ENCODE data around the gene EYA4. TPM values are rescaled to one million over a fixed set of nuclear protein-coding genes. Genes with fewer than 3 reads are reported as not detected.

The EYA4 gene
- total RNA-seq, 1 experiment from 2014 or later, result 0.24 TPM

DNA sequence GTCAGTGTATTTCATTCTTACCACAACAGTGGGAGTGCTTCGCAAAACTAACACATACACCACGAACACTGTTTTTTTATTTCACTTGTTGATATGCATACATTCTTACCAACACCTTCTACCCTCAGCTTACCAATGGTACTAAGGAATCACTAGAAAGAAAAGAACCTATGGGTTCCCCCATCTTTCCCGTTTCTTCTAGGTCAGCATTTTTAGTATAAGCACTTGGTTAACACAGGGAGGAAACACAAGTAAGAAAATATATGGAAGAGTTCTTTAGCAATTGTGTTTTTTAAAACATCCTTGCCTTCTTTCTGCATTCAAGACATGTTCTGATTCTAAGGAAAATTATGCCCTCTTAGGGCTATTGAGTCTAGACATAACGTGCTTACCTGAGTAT, 39.9 kb upstream of the EYA4 start (continued):
- no peak for TF ChIP-seq OVOL2 (CRISPR knock-in tag; IDR thresholded peaks at IDR 0.05; ENCODE audit: borderline replicate concordance)
- TF ChIP-seq, protein P1, sequence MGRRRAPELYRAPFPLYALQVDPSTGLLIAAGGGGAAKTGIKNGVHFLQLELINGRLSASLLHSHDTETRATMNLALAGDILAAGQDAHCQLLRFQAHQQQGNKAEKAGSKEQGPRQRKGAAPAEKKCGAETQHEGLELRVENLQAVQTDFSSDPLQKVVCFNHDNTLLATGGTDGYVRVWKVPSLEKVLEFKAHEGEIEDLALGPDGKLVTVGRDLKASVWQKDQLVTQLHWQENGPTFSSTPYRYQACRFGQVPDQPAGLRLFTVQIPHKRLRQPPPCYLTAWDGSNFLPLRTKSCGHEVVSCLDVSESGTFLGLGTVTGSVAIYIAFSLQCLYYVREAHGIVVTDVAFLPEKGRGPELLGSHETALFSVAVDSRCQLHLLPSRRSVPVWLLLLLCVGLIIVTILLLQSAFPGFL (CRISPR knock-in tag; IDR thresholded peaks at IDR 0.05; ENCODE audit: borderline replicate concordance), result no peak
- TF ChIP-seq RORB (CRISPR knock-in tag; IDR thresholded peaks at IDR 0.05), result no peak
- no peak for TF ChIP-seq GABPB1 (CRISPR knock-in tag; IDR thresholded peaks at IDR 0.05)
- TF ChIP-seq, protein P2, sequence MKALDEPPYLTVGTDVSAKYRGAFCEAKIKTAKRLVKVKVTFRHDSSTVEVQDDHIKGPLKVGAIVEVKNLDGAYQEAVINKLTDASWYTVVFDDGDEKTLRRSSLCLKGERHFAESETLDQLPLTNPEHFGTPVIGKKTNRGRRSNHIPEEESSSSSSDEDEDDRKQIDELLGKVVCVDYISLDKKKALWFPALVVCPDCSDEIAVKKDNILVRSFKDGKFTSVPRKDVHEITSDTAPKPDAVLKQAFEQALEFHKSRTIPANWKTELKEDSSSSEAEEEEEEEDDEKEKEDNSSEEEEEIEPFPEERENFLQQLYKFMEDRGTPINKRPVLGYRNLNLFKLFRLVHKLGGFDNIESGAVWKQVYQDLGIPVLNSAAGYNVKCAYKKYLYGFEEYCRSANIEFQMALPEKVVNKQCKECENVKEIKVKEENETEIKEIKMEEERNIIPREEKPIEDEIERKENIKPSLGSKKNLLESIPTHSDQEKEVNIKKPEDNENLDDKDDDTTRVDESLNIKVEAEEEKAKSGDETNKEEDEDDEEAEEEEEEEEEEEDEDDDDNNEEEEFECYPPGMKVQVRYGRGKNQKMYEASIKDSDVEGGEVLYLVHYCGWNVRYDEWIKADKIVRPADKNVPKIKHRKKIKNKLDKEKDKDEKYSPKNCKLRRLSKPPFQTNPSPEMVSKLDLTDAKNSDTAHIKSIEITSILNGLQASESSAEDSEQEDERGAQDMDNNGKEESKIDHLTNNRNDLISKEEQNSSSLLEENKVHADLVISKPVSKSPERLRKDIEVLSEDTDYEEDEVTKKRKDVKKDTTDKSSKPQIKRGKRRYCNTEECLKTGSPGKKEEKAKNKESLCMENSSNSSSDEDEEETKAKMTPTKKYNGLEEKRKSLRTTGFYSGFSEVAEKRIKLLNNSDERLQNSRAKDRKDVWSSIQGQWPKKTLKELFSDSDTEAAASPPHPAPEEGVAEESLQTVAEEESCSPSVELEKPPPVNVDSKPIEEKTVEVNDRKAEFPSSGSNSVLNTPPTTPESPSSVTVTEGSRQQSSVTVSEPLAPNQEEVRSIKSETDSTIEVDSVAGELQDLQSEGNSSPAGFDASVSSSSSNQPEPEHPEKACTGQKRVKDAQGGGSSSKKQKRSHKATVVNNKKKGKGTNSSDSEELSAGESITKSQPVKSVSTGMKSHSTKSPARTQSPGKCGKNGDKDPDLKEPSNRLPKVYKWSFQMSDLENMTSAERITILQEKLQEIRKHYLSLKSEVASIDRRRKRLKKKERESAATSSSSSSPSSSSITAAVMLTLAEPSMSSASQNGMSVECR (CRISPR knock-in tag; IDR thresholded peaks at IDR 0.05; ENCODE audit: borderline replicate concordance), result no peak
- TF ChIP-seq, protein P3, sequence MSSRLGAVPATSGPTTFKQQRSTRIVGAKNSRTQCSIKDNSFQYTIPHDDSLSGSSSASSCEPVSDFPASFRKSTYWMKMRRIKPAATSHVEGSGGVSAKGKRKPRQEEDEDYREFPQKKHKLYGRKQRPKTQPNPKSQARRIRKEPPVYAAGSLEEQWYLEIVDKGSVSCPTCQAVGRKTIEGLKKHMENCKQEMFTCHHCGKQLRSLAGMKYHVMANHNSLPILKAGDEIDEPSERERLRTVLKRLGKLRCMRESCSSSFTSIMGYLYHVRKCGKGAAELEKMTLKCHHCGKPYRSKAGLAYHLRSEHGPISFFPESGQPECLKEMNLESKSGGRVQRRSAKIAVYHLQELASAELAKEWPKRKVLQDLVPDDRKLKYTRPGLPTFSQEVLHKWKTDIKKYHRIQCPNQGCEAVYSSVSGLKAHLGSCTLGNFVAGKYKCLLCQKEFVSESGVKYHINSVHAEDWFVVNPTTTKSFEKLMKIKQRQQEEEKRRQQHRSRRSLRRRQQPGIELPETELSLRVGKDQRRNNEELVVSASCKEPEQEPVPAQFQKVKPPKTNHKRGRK (CRISPR knock-in tag; IDR thresholded peaks at IDR 0.05; ENCODE audit: borderline replicate concordance), result no peak
- TF ChIP-seq, protein P4, sequence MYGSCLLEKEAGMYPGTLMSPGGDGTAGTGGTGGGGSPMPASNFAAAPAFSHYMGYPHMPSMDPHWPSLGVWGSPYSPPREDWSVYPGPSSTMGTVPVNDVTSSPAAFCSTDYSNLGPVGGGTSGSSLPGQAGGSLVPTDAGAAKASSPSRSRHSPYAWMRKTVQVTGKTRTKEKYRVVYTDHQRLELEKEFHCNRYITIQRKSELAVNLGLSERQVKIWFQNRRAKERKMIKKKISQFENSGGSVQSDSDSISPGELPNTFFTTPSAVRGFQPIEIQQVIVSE (CRISPR knock-in tag; IDR thresholded peaks at IDR 0.05; ENCODE audit: borderline replicate concordance), result no peak

DNA sequence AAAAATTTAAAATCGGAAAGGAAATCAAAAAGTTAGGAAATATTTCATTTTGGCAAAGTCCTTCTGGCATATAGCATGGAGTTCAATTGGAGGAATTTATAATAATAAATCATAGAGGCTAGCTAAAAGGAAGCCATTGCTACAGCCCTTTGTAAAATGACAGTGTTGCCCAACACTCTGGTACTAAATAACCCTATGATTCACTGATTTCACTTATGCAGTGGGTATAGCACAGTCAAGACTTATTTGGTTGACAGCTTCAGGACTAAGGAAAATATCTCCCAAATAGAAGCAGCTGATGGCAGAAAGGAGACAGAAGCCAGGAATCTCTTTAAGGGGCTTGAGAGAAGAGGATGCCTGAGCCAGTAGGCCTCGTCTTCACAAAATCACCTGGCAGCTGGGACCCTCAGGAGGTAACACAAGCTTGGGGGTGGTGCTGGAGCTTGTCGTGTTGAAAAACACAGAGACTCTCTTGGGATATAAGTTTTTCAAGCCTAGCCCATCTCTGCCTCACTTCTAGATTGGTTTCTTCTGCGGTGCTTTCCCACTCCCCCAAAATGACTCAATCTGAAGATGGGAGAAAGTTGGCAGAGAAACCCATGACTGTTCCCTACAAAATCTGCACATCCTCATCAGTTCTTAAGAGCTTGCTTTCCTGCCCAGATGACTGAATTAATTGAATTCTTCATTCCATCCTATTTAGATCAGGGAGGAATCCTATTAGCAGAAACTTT, 38.4 kb upstream of the EYA4 start:
- Mint-ChIP-seq H3K27me3 (ENCODE audit: low read depth) (no peaks in the 10 kb centered on the region), H3K4me1 (no peaks in the 10 kb centered on the region), H3K36me3 (no peaks in the 10 kb centered on the region), H3K27ac (no peak overlapping the region), H3K4me3 (no peak overlapping the region), H3K9me3 (no peaks in the 10 kb centered on the region)
- ATAC-seq, result no peak
- DNase-seq (ENCODE audit: low spot score), result no peak
- ChIA-PET POLR2A (no interaction called here), CTCF (no interaction called here)
- TF ChIP-seq, protein P5, sequence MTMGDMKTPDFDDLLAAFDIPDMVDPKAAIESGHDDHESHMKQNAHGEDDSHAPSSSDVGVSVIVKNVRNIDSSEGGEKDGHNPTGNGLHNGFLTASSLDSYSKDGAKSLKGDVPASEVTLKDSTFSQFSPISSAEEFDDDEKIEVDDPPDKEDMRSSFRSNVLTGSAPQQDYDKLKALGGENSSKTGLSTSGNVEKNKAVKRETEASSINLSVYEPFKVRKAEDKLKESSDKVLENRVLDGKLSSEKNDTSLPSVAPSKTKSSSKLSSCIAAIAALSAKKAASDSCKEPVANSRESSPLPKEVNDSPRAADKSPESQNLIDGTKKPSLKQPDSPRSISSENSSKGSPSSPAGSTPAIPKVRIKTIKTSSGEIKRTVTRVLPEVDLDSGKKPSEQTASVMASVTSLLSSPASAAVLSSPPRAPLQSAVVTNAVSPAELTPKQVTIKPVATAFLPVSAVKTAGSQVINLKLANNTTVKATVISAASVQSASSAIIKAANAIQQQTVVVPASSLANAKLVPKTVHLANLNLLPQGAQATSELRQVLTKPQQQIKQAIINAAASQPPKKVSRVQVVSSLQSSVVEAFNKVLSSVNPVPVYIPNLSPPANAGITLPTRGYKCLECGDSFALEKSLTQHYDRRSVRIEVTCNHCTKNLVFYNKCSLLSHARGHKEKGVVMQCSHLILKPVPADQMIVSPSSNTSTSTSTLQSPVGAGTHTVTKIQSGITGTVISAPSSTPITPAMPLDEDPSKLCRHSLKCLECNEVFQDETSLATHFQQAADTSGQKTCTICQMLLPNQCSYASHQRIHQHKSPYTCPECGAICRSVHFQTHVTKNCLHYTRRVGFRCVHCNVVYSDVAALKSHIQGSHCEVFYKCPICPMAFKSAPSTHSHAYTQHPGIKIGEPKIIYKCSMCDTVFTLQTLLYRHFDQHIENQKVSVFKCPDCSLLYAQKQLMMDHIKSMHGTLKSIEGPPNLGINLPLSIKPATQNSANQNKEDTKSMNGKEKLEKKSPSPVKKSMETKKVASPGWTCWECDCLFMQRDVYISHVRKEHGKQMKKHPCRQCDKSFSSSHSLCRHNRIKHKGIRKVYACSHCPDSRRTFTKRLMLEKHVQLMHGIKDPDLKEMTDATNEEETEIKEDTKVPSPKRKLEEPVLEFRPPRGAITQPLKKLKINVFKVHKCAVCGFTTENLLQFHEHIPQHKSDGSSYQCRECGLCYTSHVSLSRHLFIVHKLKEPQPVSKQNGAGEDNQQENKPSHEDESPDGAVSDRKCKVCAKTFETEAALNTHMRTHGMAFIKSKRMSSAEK (CRISPR knock-in tag; IDR thresholded peaks at IDR 0.05; ENCODE audit: borderline replicate concordance), result no peak
- TF ChIP-seq, protein P1 (CRISPR knock-in tag; IDR thresholded peaks at IDR 0.05; ENCODE audit: borderline replicate concordance), result no peak
- no peak for TF ChIP-seq TP53 (CRISPR knock-in tag; IDR thresholded peaks at IDR 0.05)
- TF ChIP-seq NR2C2 (CRISPR knock-in tag; IDR thresholded peaks at IDR 0.05), result no peak
- no peak for TF ChIP-seq MXD4 (CRISPR knock-in tag; IDR thresholded peaks at IDR 0.05; ENCODE audit: borderline replicate concordance)
- TF ChIP-seq, protein P6, sequence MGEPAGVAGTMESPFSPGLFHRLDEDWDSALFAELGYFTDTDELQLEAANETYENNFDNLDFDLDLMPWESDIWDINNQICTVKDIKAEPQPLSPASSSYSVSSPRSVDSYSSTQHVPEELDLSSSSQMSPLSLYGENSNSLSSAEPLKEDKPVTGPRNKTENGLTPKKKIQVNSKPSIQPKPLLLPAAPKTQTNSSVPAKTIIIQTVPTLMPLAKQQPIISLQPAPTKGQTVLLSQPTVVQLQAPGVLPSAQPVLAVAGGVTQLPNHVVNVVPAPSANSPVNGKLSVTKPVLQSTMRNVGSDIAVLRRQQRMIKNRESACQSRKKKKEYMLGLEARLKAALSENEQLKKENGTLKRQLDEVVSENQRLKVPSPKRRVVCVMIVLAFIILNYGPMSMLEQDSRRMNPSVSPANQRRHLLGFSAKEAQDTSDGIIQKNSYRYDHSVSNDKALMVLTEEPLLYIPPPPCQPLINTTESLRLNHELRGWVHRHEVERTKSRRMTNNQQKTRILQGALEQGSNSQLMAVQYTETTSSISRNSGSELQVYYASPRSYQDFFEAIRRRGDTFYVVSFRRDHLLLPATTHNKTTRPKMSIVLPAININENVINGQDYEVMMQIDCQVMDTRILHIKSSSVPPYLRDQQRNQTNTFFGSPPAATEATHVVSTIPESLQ (CRISPR knock-in tag; IDR thresholded peaks at IDR 0.05), result no peak
- TF ChIP-seq RELA (CRISPR knock-in tag; IDR thresholded peaks at IDR 0.05; ENCODE audit: borderline replicate concordance), result no peak
- TF ChIP-seq, protein P7, sequence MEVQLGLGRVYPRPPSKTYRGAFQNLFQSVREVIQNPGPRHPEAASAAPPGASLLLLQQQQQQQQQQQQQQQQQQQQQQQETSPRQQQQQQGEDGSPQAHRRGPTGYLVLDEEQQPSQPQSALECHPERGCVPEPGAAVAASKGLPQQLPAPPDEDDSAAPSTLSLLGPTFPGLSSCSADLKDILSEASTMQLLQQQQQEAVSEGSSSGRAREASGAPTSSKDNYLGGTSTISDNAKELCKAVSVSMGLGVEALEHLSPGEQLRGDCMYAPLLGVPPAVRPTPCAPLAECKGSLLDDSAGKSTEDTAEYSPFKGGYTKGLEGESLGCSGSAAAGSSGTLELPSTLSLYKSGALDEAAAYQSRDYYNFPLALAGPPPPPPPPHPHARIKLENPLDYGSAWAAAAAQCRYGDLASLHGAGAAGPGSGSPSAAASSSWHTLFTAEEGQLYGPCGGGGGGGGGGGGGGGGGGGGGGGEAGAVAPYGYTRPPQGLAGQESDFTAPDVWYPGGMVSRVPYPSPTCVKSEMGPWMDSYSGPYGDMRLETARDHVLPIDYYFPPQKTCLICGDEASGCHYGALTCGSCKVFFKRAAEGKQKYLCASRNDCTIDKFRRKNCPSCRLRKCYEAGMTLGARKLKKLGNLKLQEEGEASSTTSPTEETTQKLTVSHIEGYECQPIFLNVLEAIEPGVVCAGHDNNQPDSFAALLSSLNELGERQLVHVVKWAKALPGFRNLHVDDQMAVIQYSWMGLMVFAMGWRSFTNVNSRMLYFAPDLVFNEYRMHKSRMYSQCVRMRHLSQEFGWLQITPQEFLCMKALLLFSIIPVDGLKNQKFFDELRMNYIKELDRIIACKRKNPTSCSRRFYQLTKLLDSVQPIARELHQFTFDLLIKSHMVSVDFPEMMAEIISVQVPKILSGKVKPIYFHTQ (CRISPR knock-in tag; IDR thresholded peaks at IDR 0.05), result no peak
